Smooth muscle cell (in vitro differentiated cells): ENCODE data around the gene REC8. TPM values are rescaled to one million over a fixed set of nuclear protein-coding genes. Genes with fewer than 3 reads are reported as not detected.

Experiments used
- DNase-seq: peaks from one replicate; lab custom pipeline; 2025; ENCODE audit not compliant: unreplicated experiment; lab: John Stamatoyannopoulos, UW
- H2AFZ ChIP-seq: fragments of 200-600 bp; sonication (generic); 2 replicates; pipeline ENCODE4 v1.6.0; 2016; ENCODE audit warnings: antibody characterized with exemption, low read depth, mild to moderate bottlenecking
- H3F3A ChIP-seq: fragments of 200-600 bp; sonication (generic); 2 replicates; pipeline ENCODE4 v1.6.0; 2017; ENCODE audit warnings: antibody characterized with exemption, low read depth
- H3K27ac ChIP-seq: fragments of 200-600 bp; sonication (generic); 2 replicates; pipeline ENCODE4 v1.5.1; 2016; ENCODE audit warnings: low read depth, mild to moderate bottlenecking
- H3K27me3 ChIP-seq: fragments of 200-600 bp; sonication (generic); 2 replicates; pipeline ENCODE4 v1.6.1; 2016; ENCODE audit warnings: low read depth, mild to moderate bottlenecking
- H3K36me3 ChIP-seq: fragments of 200-600 bp; sonication (generic); 2 replicates; pipeline ENCODE4 v1.5.1; 2016; ENCODE audit warnings: low read depth
- H3K4me1 ChIP-seq: fragments of 200-600 bp; sonication (generic); 2 replicates; pipeline ENCODE4 v1.5.1; 2016; ENCODE audit warnings: low read depth
- H3K4me2 ChIP-seq: fragments of 200-600 bp; sonication (generic); 2 replicates; pipeline ENCODE4 v1.6.0; 2016; ENCODE audit warnings: mild to moderate bottlenecking
- H3K4me3 ChIP-seq: fragments of 200-600 bp; sonication (generic); 2 replicates; pipeline ENCODE4 v1.5.1; 2016; ENCODE audit warnings: mild to moderate bottlenecking
- H3K79me2 ChIP-seq: fragments of 200-600 bp; sonication (generic); 2 replicates; pipeline ENCODE4 v1.6.0; 2016; ENCODE audit warnings: low read depth, mild to moderate bottlenecking
- H3K9ac ChIP-seq: fragments of 200-600 bp; sonication (generic); 2 replicates; pipeline ENCODE4 v1.6.0; 2016; ENCODE audit warnings: low read depth
- H3K9me3 ChIP-seq: fragments of 200-600 bp; sonication (generic); replicated peaks from 2 replicates; pipeline ENCODE4 v1.5.1; 2016; ENCODE audit warnings: low read depth
- H4K20me1 ChIP-seq: fragments of 200-600 bp; sonication (generic); 2 replicates; pipeline ENCODE4 v1.6.0; 2016; ENCODE audit warnings: low read depth
- WGBS: methylation state at CpG from one replicate; pipeline ENCODE4 v1.1.7; 2016; ENCODE audit warnings: low lambda C conversion rate; 5-methylcytosine and 5-hydroxymethylcytosine counted together
- polyA plus RNA-seq: library from polyadenylated mRNA; unstranded; fragments of >200 nt; fragmentation: Nextera tagmentation; extraction: Ambion mirVana; gene quantifications from 2 replicates; pipeline ENCODE4 v1.2.1, GENCODE V29; 2016
- total RNA-seq: library from RNA; depleted of rRNA; stranded (reverse); fragments of >200 nt; gene quantifications from 2 replicates; pipeline ENCODE4 v1.2.3, GENCODE V29; 2014
- TF ChIP-seq, protein P1 (sequence below): fragments of 200-600 bp; sonication (generic); IDR thresholded peaks from 2 replicates; pipeline ENCODE4 v1.5.1; 2017; ENCODE audit warnings: borderline replicate concordance, mild to moderate bottlenecking, antibody characterized with exemption; ENCODE audit not compliant: insufficient read depth, poor library complexity, severe bottlenecking

Gene REC8
- total and polyA plus RNA-seq, 2 experiments from 2014 or later, result 9.3 to 16.8 TPM

DNA sequence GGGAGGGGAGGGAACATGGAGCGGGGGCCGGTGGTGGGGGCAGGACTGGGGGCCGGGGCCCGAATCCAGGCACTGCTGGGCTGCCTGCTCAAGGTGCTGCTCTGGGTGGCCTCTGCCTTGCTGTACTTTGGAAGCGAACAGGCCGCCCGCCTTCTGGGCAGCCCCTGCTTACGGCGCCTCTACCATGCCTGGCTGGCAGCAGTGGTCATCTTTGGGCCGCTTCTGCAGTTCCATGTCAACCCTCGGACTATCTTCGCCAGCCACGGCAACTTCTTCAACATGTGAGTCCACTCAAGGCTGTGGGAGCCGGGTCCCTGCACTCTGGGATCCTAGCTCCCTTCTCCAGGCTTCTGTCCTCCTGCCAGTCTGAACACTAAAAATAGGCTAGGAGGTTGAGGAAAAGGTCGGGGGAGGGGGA is 40.3 kb upstream of the REC8 start:
- no peak for DNase-seq
- Histone ChIP-seq H3K4me1 (peaks cover 5% of the 10 kb centered on the region), H3K27ac (no peak overlapping the region), H3F3A (no peaks in the 10 kb centered on the region), H3K27me3 (no peaks in the 10 kb centered on the region), H3K4me3 (no peak overlapping the region), H3K9me3 (no peaks in the 10 kb centered on the region), H3K9ac (no peak overlapping the region), H3K4me2 (no peak overlapping the region), H3K36me3 (no peaks in the 10 kb centered on the region), H2AFZ (no peak overlapping the region), H3K79me2 (no peaks in the 10 kb centered on the region), H4K20me1 (no peaks in the 10 kb centered on the region)
- 84% methylated on average over 7 of the region's 15 CpGs for WGBS
- TF ChIP-seq, protein P1, sequence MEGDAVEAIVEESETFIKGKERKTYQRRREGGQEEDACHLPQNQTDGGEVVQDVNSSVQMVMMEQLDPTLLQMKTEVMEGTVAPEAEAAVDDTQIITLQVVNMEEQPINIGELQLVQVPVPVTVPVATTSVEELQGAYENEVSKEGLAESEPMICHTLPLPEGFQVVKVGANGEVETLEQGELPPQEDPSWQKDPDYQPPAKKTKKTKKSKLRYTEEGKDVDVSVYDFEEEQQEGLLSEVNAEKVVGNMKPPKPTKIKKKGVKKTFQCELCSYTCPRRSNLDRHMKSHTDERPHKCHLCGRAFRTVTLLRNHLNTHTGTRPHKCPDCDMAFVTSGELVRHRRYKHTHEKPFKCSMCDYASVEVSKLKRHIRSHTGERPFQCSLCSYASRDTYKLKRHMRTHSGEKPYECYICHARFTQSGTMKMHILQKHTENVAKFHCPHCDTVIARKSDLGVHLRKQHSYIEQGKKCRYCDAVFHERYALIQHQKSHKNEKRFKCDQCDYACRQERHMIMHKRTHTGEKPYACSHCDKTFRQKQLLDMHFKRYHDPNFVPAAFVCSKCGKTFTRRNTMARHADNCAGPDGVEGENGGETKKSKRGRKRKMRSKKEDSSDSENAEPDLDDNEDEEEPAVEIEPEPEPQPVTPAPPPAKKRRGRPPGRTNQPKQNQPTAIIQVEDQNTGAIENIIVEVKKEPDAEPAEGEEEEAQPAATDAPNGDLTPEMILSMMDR, result no peak

DNA sequence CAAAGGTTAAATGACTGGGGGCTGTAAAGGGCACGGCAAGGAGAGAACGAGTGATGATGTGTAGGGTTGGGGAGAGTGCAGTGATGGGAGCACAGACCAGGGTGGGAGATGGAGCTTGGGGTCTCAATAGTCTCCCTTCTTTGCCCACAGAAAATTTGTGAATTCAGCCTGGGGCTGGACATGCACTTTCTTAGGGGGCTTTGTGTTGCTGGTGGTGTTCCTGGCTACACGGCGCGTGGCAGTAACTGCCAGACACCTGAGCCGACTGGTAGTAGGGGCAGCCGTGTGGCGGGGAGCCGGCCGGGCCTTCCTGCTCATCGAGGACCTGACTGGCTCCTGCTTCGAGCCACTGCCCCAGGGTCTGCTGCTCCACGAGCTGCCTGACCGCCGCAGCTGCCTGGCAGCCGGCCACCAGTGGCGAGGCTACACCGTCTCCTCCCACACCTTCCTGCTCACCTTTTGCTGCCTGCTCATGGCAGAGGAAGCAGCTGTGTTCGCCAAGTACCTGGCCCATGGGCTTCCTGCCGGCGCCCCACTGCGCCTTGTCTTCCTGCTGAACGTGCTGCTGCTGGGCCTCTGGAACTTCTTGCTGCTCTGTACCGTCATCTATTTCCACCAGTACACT is 39.7 kb upstream of the REC8 start:
- H3K9me3 ChIP-seq, result no peaks in the 10 kb centered on the region
- peaks cover 10% of the 10 kb centered on the region for H3K4me1 ChIP-seq
- H3K36me3 ChIP-seq, result no peaks in the 10 kb centered on the region
- WGBS, result 88% methylated on average over 23 of the region's 24 CpGs
- H4K20me1 ChIP-seq, result no peaks in the 10 kb centered on the region
- H2AFZ ChIP-seq, result no peak overlapping the region
- H3K27ac ChIP-seq, result no peak overlapping the region
- H3K79me2 ChIP-seq, result no peaks in the 10 kb centered on the region
- TF ChIP-seq, protein P1, result no peak
- H3K27me3 ChIP-seq, result no peaks in the 10 kb centered on the region
- H3K9ac ChIP-seq, result no peak overlapping the region
- no peak overlapping the region for H3K4me3 ChIP-seq
- no peak overlapping the region for H3K4me2 ChIP-seq
- H3F3A ChIP-seq, result no peaks in the 10 kb centered on the region
- no peak for DNase-seq

DNA sequence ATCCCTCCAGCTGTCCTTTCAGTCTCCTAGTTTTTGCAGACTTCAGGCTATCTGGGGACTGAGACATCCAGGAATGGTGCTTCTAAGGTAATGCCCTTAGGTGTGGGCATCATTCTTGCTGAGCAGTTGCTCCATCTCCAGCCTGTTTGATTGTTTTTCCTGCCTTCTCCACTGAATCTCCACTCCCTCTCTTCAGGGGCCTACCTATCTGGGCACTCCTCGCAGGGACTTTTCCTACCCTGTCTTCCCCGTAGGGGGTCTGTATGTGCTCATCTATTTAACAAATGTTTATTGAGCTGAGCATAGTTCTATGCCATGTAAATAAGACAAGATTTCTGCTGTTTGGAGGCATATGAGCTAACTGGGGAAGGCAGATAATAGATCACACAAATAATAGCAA is 38.9 kb upstream of the REC8 start:
- Histone ChIP-seq H2AFZ (no peak overlapping the region), H3K9ac (no peak overlapping the region)

More for the DNA sequence above, 38.9 kb upstream of the REC8 start:
- TF ChIP-seq, protein P1, result no peak
- Histone ChIP-seq H3K4me2 (no peak overlapping the region), H3K9me3 (no peaks in the 10 kb centered on the region), H3K27ac (no peak overlapping the region), H4K20me1 (no peaks in the 10 kb centered on the region), H3K36me3 (no peaks in the 10 kb centered on the region), H3F3A (no peaks in the 10 kb centered on the region), H3K4me3 (no peak overlapping the region), H3K4me1 (peaks cover 10% of the 10 kb centered on the region), H3K79me2 (no peaks in the 10 kb centered on the region), H3K27me3 (no peaks in the 10 kb centered on the region)
- 92% methylated on average over 2 of the region's 2 CpGs for WGBS
- no peak for DNase-seq
